ENCODE results near the gene SRPX2. TPM values are rescaled to one million over a fixed set of nuclear protein-coding genes. Genes with fewer than 3 reads are reported as not detected.

SRPX2 gene
- total and polyA plus RNA-seq, 2 of the 13 experiments (the other 11 are each of a cell fraction or from before 2014, with no cell fraction given): 1.5 to 6.7 TPM

- TF ChIP-seq ETV5 (CRISPR knock-in tag; IDR thresholded peaks at IDR 0.05; ENCODE audit: borderline replicate concordance) (peak; percentile 52; the same call in 1 of the 2 replicates), ZNF20 (CRISPR knock-in tag; IDR thresholded peaks at IDR 0.05) (no peak), SNAI1 (CRISPR knock-in tag; IDR thresholded peaks at IDR 0.05; ENCODE audit: borderline replicate concordance) (no peak)
- TF ChIP-seq, protein P1, sequence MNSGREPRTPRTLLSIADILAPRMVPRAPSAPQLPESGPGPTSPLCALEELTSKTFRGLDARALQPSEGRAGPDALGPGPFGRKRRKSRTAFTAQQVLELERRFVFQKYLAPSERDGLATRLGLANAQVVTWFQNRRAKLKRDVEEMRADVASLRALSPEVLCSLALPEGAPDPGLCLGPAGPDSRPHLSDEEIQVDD (CRISPR knock-in tag; IDR thresholded peaks at IDR 0.05; ENCODE audit: borderline replicate concordance): no peak
Measured at GRCh38 chrX:100636321-100636991, 7.5 kb upstream of the SRPX2 start, which contains the start of gene TSPAN6 (continued).

DNA sequence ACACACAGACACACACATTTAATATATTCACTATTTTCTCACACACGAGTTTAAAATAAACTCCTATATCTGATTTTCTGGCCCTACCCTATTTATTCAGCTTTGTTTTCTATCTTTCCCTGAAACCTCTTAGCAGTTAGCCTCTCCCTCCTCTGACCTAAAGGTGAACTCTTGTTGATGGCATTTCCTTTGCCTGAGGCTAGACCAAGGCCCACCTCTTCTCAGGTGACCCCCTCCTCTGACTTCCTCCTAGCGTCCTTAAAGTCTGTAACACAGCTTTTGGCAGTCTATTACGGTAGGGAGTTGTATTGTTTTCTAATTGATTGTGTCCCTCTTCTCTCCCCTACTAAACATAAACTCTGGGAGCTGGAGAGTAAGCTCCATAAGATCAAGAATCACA is 1.7 kb upstream of the SRPX2 start:
- 67% methylated on average over 3 of the region's 3 CpGs for WGBS (ENCODE audit: low lambda C conversion rate)
- no peak for FAIRE-seq
- CTCF ChIA-PET (ENCODE audit: low intra/inter-chr PET ratio, low total read pairs): no interaction called here
- TF ChIP-seq, protein P2, sequence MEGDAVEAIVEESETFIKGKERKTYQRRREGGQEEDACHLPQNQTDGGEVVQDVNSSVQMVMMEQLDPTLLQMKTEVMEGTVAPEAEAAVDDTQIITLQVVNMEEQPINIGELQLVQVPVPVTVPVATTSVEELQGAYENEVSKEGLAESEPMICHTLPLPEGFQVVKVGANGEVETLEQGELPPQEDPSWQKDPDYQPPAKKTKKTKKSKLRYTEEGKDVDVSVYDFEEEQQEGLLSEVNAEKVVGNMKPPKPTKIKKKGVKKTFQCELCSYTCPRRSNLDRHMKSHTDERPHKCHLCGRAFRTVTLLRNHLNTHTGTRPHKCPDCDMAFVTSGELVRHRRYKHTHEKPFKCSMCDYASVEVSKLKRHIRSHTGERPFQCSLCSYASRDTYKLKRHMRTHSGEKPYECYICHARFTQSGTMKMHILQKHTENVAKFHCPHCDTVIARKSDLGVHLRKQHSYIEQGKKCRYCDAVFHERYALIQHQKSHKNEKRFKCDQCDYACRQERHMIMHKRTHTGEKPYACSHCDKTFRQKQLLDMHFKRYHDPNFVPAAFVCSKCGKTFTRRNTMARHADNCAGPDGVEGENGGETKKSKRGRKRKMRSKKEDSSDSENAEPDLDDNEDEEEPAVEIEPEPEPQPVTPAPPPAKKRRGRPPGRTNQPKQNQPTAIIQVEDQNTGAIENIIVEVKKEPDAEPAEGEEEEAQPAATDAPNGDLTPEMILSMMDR (CRISPR knock-in tag; IDR thresholded peaks at IDR 0.05): no peak
- TF ChIP-seq SOX13 (IDR thresholded peaks at IDR 0.05): no peak
- no peak for TF ChIP-seq SOX13 (CRISPR knock-in tag; conservative IDR thresholded peaks at IDR 0.05 in 1 of 2, IDR thresholded peaks at IDR 0.05 in 1 of 2)
- TF ChIP-seq AKAP8 (CRISPR knock-in tag; IDR thresholded peaks at IDR 0.05): no peak
- no peak for TF ChIP-seq ZNF44 (CRISPR knock-in tag; IDR thresholded peaks at IDR 0.05)
- TF ChIP-seq SNRNP70 (IDR thresholded peaks at IDR 0.05; ENCODE audit: low read depth, low read length): no peak
- no peak for TF ChIP-seq IKZF1 (IDR thresholded peaks at IDR 0.05)
- no peak for TF ChIP-seq BRD4 (CRISPR knock-in tag; IDR thresholded peaks at IDR 0.05)
- TF ChIP-seq, protein P3, sequence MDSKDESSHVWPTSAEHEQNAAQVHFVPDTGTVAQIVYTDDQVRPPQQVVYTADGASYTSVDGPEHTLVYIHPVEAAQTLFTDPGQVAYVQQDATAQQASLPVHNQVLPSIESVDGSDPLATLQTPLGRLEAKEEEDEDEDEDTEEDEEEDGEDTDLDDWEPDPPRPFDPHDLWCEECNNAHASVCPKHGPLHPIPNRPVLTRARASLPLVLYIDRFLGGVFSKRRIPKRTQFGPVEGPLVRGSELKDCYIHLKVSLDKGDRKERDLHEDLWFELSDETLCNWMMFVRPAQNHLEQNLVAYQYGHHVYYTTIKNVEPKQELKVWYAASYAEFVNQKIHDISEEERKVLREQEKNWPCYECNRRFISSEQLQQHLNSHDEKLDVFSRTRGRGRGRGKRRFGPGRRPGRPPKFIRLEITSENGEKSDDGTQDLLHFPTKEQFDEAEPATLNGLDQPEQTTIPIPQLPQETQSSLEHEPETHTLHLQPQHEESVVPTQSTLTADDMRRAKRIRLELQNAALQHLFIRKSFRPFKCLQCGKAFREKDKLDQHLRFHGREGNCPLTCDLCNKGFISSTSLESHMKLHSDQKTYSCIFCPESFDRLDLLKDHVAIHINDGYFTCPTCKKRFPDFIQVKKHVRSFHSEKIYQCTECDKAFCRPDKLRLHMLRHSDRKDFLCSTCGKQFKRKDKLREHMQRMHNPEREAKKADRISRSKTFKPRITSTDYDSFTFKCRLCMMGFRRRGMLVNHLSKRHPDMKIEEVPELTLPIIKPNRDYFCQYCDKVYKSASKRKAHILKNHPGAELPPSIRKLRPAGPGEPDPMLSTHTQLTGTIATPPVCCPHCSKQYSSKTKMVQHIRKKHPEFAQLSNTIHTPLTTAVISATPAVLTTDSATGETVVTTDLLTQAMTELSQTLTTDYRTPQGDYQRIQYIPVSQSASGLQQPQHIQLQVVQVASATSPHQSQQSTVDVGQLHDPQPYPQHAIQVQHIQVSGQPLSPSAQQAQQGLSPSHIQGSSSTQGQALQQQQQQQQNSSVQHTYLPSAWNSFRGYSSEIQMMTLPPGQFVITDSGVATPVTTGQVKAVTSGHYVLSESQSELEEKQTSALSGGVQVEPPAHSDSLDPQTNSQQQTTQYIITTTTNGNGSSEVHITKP (CRISPR knock-in tag; IDR thresholded peaks at IDR 0.05; ENCODE audit: low read depth): no peak
- no peak for TF ChIP-seq ZC3H4 (CRISPR knock-in tag; IDR thresholded peaks at IDR 0.05; ENCODE audit: borderline replicate concordance)
- TF ChIP-seq ZNF550 (CRISPR knock-in tag; IDR thresholded peaks at IDR 0.05; ENCODE audit: borderline replicate concordance): no peak

More for the DNA sequence above, 1.7 kb upstream of the SRPX2 start:
- no TSS peak for BruUV-seq (replicated peaks)
- no peak overlapping the region for H3K27ac ChIP-seq (ENCODE audit: extremely low read length, insufficient read depth, low read length)
- ATAC-seq (no peak), DNase-seq (ENCODE audit: low spot score) (no peak)
- H3K27me3 ChIP-seq (ENCODE audit: control insufficient read depth in 1 of 2, insufficient read depth in 2 of 2, low read length in 2 of 2): no peaks in the 10 kb centered on the region
- intact Hi-C loops (cut with micrococcal nuclease; ENCODE audit: unreplicated experiment): no loop called here
- no peak overlapping the region for H2AFZ ChIP-seq (ENCODE audit: low read length)
- no peak overlapping the region for H3K4me3 ChIP-seq (replicated peaks in 1 of 3; ENCODE audit: insufficient read depth in 1 of 3, low read depth in 2 of 3, low read length in 3 of 3)
- H3K36me3 ChIP-seq (replicated peaks in 1 of 2; ENCODE audit: control insufficient read depth in 1 of 2, insufficient read depth in 2 of 2, low read length in 2 of 2): no peaks in the 10 kb centered on the region
- in situ Hi-C loops (cut with HindIII; ENCODE audit: extremely low pct_ligation_motif_present, low pct_unique_long_range_greater_than_20kb): no loop called here
- no peaks in the 10 kb centered on the region for H4K20me1 ChIP-seq (ENCODE audit: insufficient read depth, low read length)
- H3K9ac ChIP-seq (ENCODE audit: insufficient read depth, low read depth, low read length): no peak overlapping the region
- POLR2A ChIA-PET: no interaction called here
- no peak overlapping the region for H3K4me2 ChIP-seq (ENCODE audit: low read depth, low read length)
- H3K4me1 ChIP-seq (ENCODE audit: insufficient read depth, low read length): peaks cover 41% of the 10 kb centered on the region
- no peaks in the 10 kb centered on the region for H3K79me2 ChIP-seq (ENCODE audit: insufficient read depth, low read length)
- H3K9me3 ChIP-seq (ENCODE audit: low read length): no peaks in the 10 kb centered on the region
